DOHH2 (cell line): Measurements from ENCODE around the gene CDH4.

Experiments used
- EZH2phosphoT487 ChIP-seq: fragments of 200-600 bp; sonication (generic); IDR thresholded peaks from 2 replicates; pipeline ENCODE4 v1.6.1; 2017; ENCODE audit warnings: borderline replicate concordance, mild to moderate bottlenecking, antibody characterized with exemption, low read length, moderate library complexity, mixed read lengths
- TF ChIP-seq, protein P1 (sequence below): fragments of 200-600 bp; sonication (generic); IDR thresholded peaks from one replicate; pipeline ENCODE4 v1.5.1; 2014; ENCODE audit warnings: antibody characterized with exemption, mild to moderate bottlenecking, low read depth, low read length; ENCODE audit not compliant: poor library complexity, severe bottlenecking

DNA sequence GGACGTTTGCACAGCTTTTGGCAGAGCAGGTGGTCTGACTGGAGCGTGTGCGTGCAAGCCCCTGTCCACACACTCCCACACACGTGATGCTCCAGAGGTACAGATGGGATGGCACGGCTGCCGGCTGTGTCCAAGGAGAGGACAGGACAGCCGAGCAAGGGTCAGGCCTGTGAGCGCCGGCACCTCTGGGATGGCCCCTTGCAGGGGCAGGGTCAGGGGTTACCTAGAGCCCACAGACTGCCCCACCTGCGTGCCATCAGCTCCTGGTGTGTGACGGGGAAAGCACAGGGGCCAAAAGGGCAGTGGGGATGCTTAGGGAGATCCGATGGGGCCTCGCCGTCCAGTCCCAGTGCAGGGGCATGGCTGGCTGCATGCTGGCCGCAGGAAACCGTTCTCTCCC, 623.9 kb downstream of the CDH4 start:
- TF ChIP-seq, protein P1, sequence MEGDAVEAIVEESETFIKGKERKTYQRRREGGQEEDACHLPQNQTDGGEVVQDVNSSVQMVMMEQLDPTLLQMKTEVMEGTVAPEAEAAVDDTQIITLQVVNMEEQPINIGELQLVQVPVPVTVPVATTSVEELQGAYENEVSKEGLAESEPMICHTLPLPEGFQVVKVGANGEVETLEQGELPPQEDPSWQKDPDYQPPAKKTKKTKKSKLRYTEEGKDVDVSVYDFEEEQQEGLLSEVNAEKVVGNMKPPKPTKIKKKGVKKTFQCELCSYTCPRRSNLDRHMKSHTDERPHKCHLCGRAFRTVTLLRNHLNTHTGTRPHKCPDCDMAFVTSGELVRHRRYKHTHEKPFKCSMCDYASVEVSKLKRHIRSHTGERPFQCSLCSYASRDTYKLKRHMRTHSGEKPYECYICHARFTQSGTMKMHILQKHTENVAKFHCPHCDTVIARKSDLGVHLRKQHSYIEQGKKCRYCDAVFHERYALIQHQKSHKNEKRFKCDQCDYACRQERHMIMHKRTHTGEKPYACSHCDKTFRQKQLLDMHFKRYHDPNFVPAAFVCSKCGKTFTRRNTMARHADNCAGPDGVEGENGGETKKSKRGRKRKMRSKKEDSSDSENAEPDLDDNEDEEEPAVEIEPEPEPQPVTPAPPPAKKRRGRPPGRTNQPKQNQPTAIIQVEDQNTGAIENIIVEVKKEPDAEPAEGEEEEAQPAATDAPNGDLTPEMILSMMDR: no peak
- TF ChIP-seq EZH2phosphoT487: no peak
